ENCODE results near the gene ESAM. TPM values are rescaled to one million over a fixed set of nuclear protein-coding genes. Genes with fewer than 3 reads are reported as not detected.

Gene ESAM
- total and polyA plus RNA-seq, 12 donors, result 25.3 to 88.1 (median 47.0) TPM

DNA sequence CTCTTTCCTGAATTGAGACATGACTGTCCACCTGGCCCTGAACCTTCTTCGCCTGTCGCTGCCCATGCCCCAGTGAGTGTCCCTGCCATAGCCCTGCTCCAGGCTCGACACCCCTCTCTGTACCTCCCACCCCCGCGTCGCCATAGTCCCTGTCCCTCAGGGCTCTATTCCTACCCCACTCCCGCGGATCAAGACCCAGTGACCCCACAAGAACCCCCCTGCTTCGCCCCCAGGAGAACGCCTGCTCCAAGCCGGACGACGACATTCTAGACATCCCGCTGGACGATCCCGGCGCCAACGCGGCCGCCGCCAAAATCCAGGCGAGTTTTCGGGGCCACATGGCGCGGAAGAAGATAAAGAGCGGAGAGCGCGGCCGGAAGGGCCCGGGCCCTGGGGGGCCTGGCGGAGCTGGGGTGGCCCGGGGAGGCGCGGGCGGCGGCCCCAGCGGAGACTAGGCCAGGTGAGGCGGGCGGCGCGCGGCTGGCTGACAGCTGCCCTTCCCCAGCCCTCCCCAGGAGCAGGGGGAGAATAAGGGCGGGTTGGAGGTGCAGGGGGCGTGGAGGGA, 16.7 kb downstream of the ESAM start:
- intact Hi-C loops (cut with DNase I), result loop anchor here in 1 of 10 donors (10.0 kb wide), 1 partner anchor 81 kb away; no protein-coding TSS in a partner anchor
- no peak for ATAC-seq
- peaks cover 3 to 65% (median 53%) of the 10 kb centered on the region in 9 donors for H3K4me1 ChIP-seq

DNA sequence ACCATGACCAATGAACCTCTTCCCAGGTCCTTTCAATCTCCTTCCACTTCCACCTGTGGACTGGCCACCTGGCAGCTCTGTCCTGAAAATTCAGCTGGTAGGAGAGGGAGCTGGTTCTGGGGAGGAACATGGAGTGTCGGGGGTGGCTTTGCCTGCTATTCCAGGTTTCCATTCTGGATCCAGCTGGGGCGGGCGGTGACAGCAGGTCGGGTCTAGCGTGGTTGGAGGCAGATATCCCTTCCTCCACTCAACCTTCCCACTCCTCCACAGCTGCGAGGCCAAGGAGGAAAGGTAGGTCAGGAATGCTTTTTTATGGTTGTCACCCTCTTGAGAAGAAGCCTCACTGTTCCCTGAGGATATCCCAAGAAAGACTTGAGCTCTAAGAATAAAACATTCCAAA, 19.0 kb downstream of the ESAM start:
- H3K27me3 ChIP-seq, result peaks cover 0 to 73% (median 61%) of the 10 kb centered on the region in 7 donors
- ATAC-seq (no peak), DNase-seq (no peak)
- H3K4me3 ChIP-seq, result no peak overlapping the region
- H3K27ac ChIP-seq, result no peak overlapping the region
- no peaks in the 10 kb centered on the region for H3K9me3 ChIP-seq
- H3K4me1 ChIP-seq, result peaks cover 3 to 63% (median 39%) of the 10 kb centered on the region in 9 donors
- intact Hi-C loops (cut with DNase I), result loop anchor here in 6 of 10 donors (5.0 to 10.0 kb wide), 3 partner anchors 71 to 78 kb away; partner anchors contain the start of genes SIAE (in 4 of the 6) and SPA17 (in 4 of the 6)
- WGBS, 2 donors, result 57 to 72% methylated on average over 6 of the region's 6 CpGs
- TF ChIP-seq, protein P1, sequence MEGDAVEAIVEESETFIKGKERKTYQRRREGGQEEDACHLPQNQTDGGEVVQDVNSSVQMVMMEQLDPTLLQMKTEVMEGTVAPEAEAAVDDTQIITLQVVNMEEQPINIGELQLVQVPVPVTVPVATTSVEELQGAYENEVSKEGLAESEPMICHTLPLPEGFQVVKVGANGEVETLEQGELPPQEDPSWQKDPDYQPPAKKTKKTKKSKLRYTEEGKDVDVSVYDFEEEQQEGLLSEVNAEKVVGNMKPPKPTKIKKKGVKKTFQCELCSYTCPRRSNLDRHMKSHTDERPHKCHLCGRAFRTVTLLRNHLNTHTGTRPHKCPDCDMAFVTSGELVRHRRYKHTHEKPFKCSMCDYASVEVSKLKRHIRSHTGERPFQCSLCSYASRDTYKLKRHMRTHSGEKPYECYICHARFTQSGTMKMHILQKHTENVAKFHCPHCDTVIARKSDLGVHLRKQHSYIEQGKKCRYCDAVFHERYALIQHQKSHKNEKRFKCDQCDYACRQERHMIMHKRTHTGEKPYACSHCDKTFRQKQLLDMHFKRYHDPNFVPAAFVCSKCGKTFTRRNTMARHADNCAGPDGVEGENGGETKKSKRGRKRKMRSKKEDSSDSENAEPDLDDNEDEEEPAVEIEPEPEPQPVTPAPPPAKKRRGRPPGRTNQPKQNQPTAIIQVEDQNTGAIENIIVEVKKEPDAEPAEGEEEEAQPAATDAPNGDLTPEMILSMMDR (IDR thresholded peaks at IDR 0.05), result no peak
- no peaks in the 10 kb centered on the region for H3K36me3 ChIP-seq

More for the DNA sequence above, 16.7 kb downstream of the ESAM start:
- Histone ChIP-seq H3K36me3 (no peaks in the 10 kb centered on the region), H3K4me3 (peak overlapping the region in 2 of 10 donors; percentile 53 to 65), H3K9me3 (no peaks in the 10 kb centered on the region), H3K27me3 (peaks cover 0 to 78% (median 74%) of the 10 kb centered on the region in 7 donors), H3K27ac (no peak overlapping the region)
- DNase-seq, result no peak
- TF ChIP-seq, protein P1 (IDR thresholded peaks at IDR 0.05), result no peak
- 32 to 50% methylated on average over 44 of the region's 44 CpGs for WGBS, 2 donors

DNA sequence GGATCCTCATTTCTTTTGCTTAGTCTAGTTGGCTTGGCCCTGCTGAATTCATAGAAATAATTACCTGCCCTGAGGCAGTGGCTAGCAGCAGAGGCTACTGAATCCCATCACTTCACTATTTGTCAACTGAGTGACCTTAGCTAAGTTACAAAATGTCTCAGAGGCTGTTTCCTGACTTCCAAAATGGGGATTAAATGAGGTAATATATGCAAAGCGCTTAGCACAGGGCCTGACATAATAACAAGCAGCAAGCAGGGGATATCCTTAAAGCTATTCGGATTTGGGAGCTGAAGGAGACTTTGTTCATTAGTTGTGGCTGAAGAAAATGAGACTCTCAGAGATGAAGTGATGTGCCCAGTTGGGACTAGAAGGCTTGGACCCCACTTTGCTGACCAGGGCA, 19.5 kb downstream of the ESAM start:
- ATAC-seq, result no peak
- no peak for DNase-seq
- H3K27ac ChIP-seq, result no peak overlapping the region
- no peak overlapping the region for H3K4me3 ChIP-seq
- WGBS, 2 donors, result 70% methylated on average over 2 of the region's 2 CpGs
- peaks cover 0 to 68% (median 56%) of the 10 kb centered on the region in 7 donors for H3K27me3 ChIP-seq
- H3K4me1 ChIP-seq, result peaks cover 3 to 63% (median 39%) of the 10 kb centered on the region in 9 donors
- TF ChIP-seq, protein P1 (IDR thresholded peaks at IDR 0.05), result no peak
- intact Hi-C loops (cut with DNase I), result loop anchor here in 6 of 10 donors (5.0 to 10.0 kb wide), 3 partner anchors 70 to 78 kb away; partner anchors contain the start of genes SIAE (in 4 of the 6) and SPA17 (in 4 of the 6)
- no peaks in the 10 kb centered on the region for H3K36me3 ChIP-seq
- no peaks in the 10 kb centered on the region for H3K9me3 ChIP-seq

DNA sequence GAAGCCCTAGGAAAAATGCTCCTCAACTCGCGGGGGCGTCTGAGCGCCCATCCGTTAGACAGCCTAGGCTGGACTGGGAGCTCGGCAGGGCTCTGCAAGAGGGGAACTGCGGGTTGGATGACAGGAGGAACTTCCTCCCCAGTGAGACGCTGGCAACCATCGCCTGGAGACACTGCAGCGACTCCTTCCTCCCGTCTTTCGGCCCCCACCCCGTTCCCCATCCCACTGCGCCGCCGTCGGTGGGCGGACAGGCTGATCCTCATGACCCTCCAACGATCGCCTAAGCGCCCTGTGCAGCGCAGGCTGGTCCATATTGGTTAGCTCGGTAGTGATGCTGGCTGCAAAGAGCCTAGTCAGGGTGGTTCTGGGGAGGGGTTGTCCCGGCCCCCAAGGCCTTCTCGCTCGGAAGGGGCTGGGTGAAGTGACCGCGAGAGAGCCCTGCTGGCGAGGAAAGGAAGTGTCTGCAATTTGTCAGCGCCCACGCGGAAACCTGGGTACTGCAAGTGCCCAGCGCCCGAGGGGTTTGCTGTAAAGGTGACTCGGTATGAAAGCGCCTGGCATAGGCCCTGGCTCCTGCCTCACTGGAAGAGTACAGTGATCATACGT, 21.7 kb downstream of the ESAM start:
- peak in 1 of 2 donors; percentile 43 for DNase-seq
- Histone ChIP-seq H3K36me3 (no peaks in the 10 kb centered on the region), H3K9me3 (no peaks in the 10 kb centered on the region), H3K4me1 (peaks cover 0 to 41% (median 20%) of the 10 kb centered on the region in 9 donors), H3K27ac (peak overlapping the region in 5 of 10 donors; percentile 16 to 54 (median 30)), H3K27me3 (peaks cover 0 to 50% (median 34%) of the 10 kb centered on the region in 7 donors), H3K4me3 (peak overlapping the region; percentile 48 to 69 (median 62))
- peak; percentile 37 to 71 (median 44) for ATAC-seq
- intact Hi-C loops (cut with DNase I), result loop anchor here in 6 of 10 donors (5.0 to 10.0 kb wide), 3 partner anchors 68 to 76 kb away; partner anchors contain the start of genes SIAE (in 4 of the 6) and SPA17 (in 4 of the 6)
- WGBS, 2 donors, result 2% methylated on average over 37 of the region's 37 CpGs
- TF ChIP-seq, protein P1 (IDR thresholded peaks at IDR 0.05), result peak; percentile 19 to 66 (median 50)

All from heart right ventricle (tissue), 16 donors.